PC-3 (cell line): ENCODE data around the gene ABAT. TPM values are rescaled to one million over a fixed set of nuclear protein-coding genes. Genes with fewer than 3 reads are reported as not detected.

Source experiments
- ATAC-seq: fragments of 200-7000 bp; cut with Tn5 transposase; 2 replicates; pipeline ENCODE4 v1.9.1; 2020; ENCODE audit warnings: mild to moderate bottlenecking, moderate library complexity
- BruUV-seq: library from RNA; stranded (reverse); fragments of 400-500 nt; replicated peaks from 2 replicates; lab custom pipeline; 2021; lab: Mats Ljungman, UMichigan
- CTCF ChIA-PET: fragments of 300-600 bp; sonication (Branson Sonifier 250); formaldehyde crosslinking; loops from one replicate; lab custom pipeline; 2022; ENCODE audit warnings: antibody characterized with exemption; lab: Charles Lee
- POLR2A ChIA-PET: fragments of 300-600 bp; sonication (Branson Sonifier 250); formaldehyde crosslinking; loops from one replicate; lab custom pipeline; 2022; ENCODE audit warnings: antibody characterized with exemption; ENCODE audit not compliant: unreplicated experiment; lab: Charles Lee
- DNase-seq: peaks from one replicate; pipeline ENCODE4 v3.0.0-alpha.2; 2015
- H2AFZ ChIP-seq: fragments of 300-600 bp; sonication (generic); 2 replicates; pipeline ENCODE4 v1.6.0; 2016; ENCODE audit warnings: antibody characterized with exemption, low read length
- H3F3A ChIP-seq: fragments of 300-600 bp; sonication (generic); one replicate; pipeline ENCODE4 v1.6.0; 2017; ENCODE audit warnings: antibody characterized with exemption, low read length, control low read depth, mild to moderate bottlenecking; ENCODE audit not compliant: unreplicated experiment
- H3K27ac ChIP-seq: fragments of 300-600 bp; sonication (generic); 2 replicates; pipeline ENCODE4 v1.5.1; 2016; ENCODE audit warnings: mild to moderate bottlenecking, low read length
- H3K27me3 ChIP-seq: fragments of 300-600 bp; sonication (generic); 2 replicates; pipeline ENCODE4 v1.6.1; 2016; ENCODE audit warnings: low read length, mixed read lengths
- H3K36me3 ChIP-seq: fragments of 300-600 bp; sonication (generic); 2 replicates; pipeline ENCODE4 v1.6.1; 2016; ENCODE audit warnings: low read depth, mixed run types, low read length, mixed read lengths
- H3K4me1 ChIP-seq: fragments of 300-600 bp; sonication (generic); 2 replicates; pipeline ENCODE4 v1.5.1; 2016; ENCODE audit warnings: low read length; ENCODE audit not compliant: insufficient read depth
- H3K4me2 ChIP-seq: fragments of 300-600 bp; sonication (generic); 2 replicates; pipeline ENCODE4 v1.6.0; 2016; ENCODE audit warnings: low read length
- H3K4me3 ChIP-seq: fragments of 300-600 bp; sonication (generic); 2 replicates; pipeline ENCODE4 v1.5.1; 2016; ENCODE audit warnings: mild to moderate bottlenecking, low read length, mixed read lengths
- H3K79me2 ChIP-seq: fragments of 300-600 bp; sonication (generic); 2 replicates; pipeline ENCODE4 v1.6.1; 2017; ENCODE audit warnings: low read length, mixed read lengths
- H3K9ac ChIP-seq: fragments of 300-600 bp; sonication (generic); 2 replicates; pipeline ENCODE4 v1.6.0; 2016; ENCODE audit warnings: mild to moderate bottlenecking, low read length
- H3K9me2 ChIP-seq: fragments of 300-600 bp; sonication (generic); replicated peaks from 2 replicates; pipeline ENCODE4 v1.6.1; 2016; ENCODE audit warnings: mixed run types, low read length, mixed read lengths
- H3K9me3 ChIP-seq: fragments of 300-600 bp; sonication (generic); 2 replicates; pipeline ENCODE4 v1.6.1; 2016; ENCODE audit warnings: low read length, mixed read lengths
- H4K20me1 ChIP-seq: fragments of 300-600 bp; sonication (generic); 2 replicates; pipeline ENCODE4 v1.6.1; 2016; ENCODE audit warnings: low read length, mixed read lengths
- EZH2 ChIP-seq: fragments of 300-600 bp; sonication (generic); IDR thresholded peaks from one replicate; pipeline ENCODE4 v1.6.1; 2017; ENCODE audit warnings: antibody characterized with exemption, mild to moderate bottlenecking, low read length; ENCODE audit not compliant: unreplicated experiment
- EZH2phosphoT487 ChIP-seq: fragments of 300-600 bp; sonication (generic); IDR thresholded peaks from 2 replicates; pipeline ENCODE4 v1.6.1; 2018; ENCODE audit warnings: mild to moderate bottlenecking, antibody characterized with exemption, low read length, borderline replicate concordance
- intact Hi-C: fragments of 100-400 bp; cut with micrococcal nuclease; formaldehyde crosslinking; loops from 2 replicates; pipeline ENCODE4 v1.9.0; 2023
- total RNA-seq: library from RNA; depleted of rRNA; stranded (reverse); fragments of >200 nt; gene quantifications from 2 replicates; pipeline ENCODE4 v1.2.3, GENCODE V29; 2014
- TF ChIP-seq, protein P1 (sequence below): fragments of 300-600 bp; sonication (generic); conservative IDR thresholded peaks from 2 replicates; pipeline ENCODE4 v1.5.1; 2017; ENCODE audit warnings: antibody characterized with exemption, low read depth, mild to moderate bottlenecking, low read length

Gene ABAT
- total RNA-seq, 1 experiment from 2014 or later = 0.95 TPM

DNA sequence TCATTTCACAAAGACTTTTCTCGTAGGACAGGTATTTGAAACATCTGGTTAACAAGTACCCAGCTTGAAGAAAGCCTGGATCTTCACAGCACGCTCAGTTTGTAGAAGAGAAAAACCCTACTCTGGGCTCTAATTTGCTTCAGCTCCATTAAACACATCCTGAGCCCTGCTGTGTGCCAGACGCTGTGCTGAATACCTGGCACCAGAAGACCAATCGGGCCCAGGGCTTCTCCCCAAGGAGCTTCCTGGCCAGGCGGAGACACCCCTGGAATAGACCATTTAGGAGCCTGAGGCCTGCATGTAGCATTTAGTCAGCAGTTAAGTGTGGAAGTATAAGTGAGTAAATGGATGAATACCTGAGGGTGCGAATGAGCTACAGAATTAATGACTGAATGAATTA is 8.9 kb upstream of the ABAT start:
- Histone ChIP-seq H3K4me3 (no peak overlapping the region), H4K20me1 (no peaks in the 10 kb centered on the region), H3K9me2 (no peaks in the 10 kb centered on the region), H3K27ac (no peak overlapping the region), H3K9ac (no peak overlapping the region), H3K9me3 (no peaks in the 10 kb centered on the region), H3K4me2 (no peak overlapping the region), H3K36me3 (no peaks in the 10 kb centered on the region), H3F3A (no peaks in the 10 kb centered on the region), H3K4me1 (no peaks in the 10 kb centered on the region), H3K79me2 (no peaks in the 10 kb centered on the region), H2AFZ (no peak overlapping the region), H3K27me3 (no peaks in the 10 kb centered on the region)
- TF ChIP-seq, protein P1, sequence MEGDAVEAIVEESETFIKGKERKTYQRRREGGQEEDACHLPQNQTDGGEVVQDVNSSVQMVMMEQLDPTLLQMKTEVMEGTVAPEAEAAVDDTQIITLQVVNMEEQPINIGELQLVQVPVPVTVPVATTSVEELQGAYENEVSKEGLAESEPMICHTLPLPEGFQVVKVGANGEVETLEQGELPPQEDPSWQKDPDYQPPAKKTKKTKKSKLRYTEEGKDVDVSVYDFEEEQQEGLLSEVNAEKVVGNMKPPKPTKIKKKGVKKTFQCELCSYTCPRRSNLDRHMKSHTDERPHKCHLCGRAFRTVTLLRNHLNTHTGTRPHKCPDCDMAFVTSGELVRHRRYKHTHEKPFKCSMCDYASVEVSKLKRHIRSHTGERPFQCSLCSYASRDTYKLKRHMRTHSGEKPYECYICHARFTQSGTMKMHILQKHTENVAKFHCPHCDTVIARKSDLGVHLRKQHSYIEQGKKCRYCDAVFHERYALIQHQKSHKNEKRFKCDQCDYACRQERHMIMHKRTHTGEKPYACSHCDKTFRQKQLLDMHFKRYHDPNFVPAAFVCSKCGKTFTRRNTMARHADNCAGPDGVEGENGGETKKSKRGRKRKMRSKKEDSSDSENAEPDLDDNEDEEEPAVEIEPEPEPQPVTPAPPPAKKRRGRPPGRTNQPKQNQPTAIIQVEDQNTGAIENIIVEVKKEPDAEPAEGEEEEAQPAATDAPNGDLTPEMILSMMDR = no peak
- TF ChIP-seq EZH2phosphoT487 = no peak
- no peak for TF ChIP-seq EZH2
- POLR2A ChIA-PET = no interaction called here
- DNase-seq = no peak
- no TSS peak for BruUV-seq
- ATAC-seq = no peak
- CTCF ChIA-PET = no interaction called here
- intact Hi-C loops = no loop called here

DNA sequence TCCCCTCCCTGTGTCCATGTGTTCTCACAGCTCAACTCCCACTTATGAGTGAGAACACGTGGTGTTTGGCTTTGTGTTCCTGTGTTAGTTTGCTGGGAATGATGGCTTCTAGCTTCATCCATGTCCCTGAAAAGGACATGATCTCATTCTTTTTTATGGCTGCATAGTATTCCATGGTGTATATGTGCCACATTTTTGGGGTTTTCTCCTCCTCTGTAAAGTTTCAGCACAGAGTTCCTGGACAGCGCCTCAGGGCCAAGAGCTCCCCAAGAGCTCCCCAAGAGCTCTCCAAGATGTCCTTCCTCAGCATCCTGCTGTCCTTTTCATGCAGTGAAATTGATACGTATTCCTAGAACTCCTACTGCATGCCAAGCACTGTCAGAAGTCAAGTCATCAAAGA is 6.9 kb upstream of the ABAT start:
- H3F3A ChIP-seq = no peaks in the 10 kb centered on the region
- no peak overlapping the region for H2AFZ ChIP-seq
- no peak for DNase-seq
- no TSS peak for BruUV-seq
- no peaks in the 10 kb centered on the region for H3K27me3 ChIP-seq
- ATAC-seq = no peak
- no peak overlapping the region for H3K9ac ChIP-seq
- ChIA-PET POLR2A (no interaction called here), CTCF (no interaction called here)
- no peaks in the 10 kb centered on the region for H3K79me2 ChIP-seq
- intact Hi-C loops = no loop called here
- no peaks in the 10 kb centered on the region for H4K20me1 ChIP-seq
- no peak overlapping the region for H3K4me3 ChIP-seq
- no peaks in the 10 kb centered on the region for H3K4me1 ChIP-seq
- TF ChIP-seq EZH2phosphoT487 (no peak), EZH2 (no peak)
- TF ChIP-seq, protein P1 = no peak
- H3K27ac ChIP-seq = no peak overlapping the region
- H3K36me3 ChIP-seq = no peaks in the 10 kb centered on the region
- H3K9me2 ChIP-seq = no peaks in the 10 kb centered on the region
- no peak overlapping the region for H3K4me2 ChIP-seq
- no peaks in the 10 kb centered on the region for H3K9me3 ChIP-seq

DNA sequence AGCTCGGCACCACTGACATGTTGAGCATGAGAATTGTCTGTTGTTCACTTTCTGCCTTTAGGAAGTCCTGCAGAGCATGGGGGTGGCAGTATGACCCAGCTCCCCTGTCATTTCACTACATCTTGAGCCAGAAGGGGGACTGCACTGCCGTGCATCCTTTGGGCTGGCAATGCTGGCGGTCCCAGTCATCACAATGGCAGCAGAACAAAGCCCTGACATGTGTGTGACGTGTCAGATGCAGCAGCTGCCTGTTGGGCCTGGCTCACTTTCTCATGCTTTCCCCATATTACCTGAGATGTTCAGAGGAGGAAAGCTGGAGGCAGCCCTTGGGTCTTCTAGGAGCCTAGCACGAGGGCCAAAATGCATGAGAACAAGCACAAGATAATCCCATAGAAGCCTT is 6.3 kb upstream of the ABAT start:
- H3K4me2 ChIP-seq = no peak overlapping the region
- H4K20me1 ChIP-seq = no peaks in the 10 kb centered on the region
- POLR2A ChIA-PET = no interaction called here
- CTCF ChIA-PET = no interaction called here
- H3K9ac ChIP-seq = no peak overlapping the region
- H3F3A ChIP-seq = no peaks in the 10 kb centered on the region
- H3K27ac ChIP-seq = no peak overlapping the region
- no peaks in the 10 kb centered on the region for H3K9me3 ChIP-seq
- DNase-seq = no peak
- H3K79me2 ChIP-seq = no peaks in the 10 kb centered on the region
- TF ChIP-seq EZH2 (no peak), EZH2phosphoT487 (no peak)
- TF ChIP-seq, protein P1 = no peak
- intact Hi-C loops = no loop called here
- ATAC-seq = no peak
- H3K27me3 ChIP-seq = no peaks in the 10 kb centered on the region
- no peaks in the 10 kb centered on the region for H3K4me1 ChIP-seq
- no peak overlapping the region for H2AFZ ChIP-seq
- H3K9me2 ChIP-seq = no peaks in the 10 kb centered on the region
- no peak overlapping the region for H3K4me3 ChIP-seq
- H3K36me3 ChIP-seq = no peaks in the 10 kb centered on the region
- BruUV-seq = no TSS peak
